ENCODE data around the gene KCNK16. TPM values are rescaled to one million over a fixed set of nuclear protein-coding genes. Genes with fewer than 3 reads are reported as not detected.

The KCNK16 gene
- total and polyA plus RNA-seq, 2 of the 13 experiments (the other 11 are each of a cell fraction or from before 2014, with no cell fraction given), result not detected

- peak; percentile 80 for TF ChIP-seq ARID5B (CRISPR knock-in tag; IDR thresholded peaks at IDR 0.05)
- no peak for TF ChIP-seq ZNF720 (CRISPR knock-in tag; IDR thresholded peaks at IDR 0.05)
- TF ChIP-seq ONECUT2 (CRISPR knock-in tag; IDR thresholded peaks at IDR 0.05), result no peak
- TF ChIP-seq ZNF670 (CRISPR knock-in tag; IDR thresholded peaks at IDR 0.05; ENCODE audit: borderline replicate concordance), result no peak
- no peak for TF ChIP-seq ATF7-NPFF (CRISPR knock-in tag; IDR thresholded peaks at IDR 0.05; ENCODE audit: low read depth)
- TF ChIP-seq ZNF232 (CRISPR knock-in tag; IDR thresholded peaks at IDR 0.05; ENCODE audit: borderline replicate concordance), result no peak
- no peak for TF ChIP-seq MXD4 (CRISPR knock-in tag; IDR thresholded peaks at IDR 0.05)
- no peak for TF ChIP-seq THAP7 (CRISPR knock-in tag; IDR thresholded peaks at IDR 0.05)
- TF ChIP-seq ZNF577 (CRISPR knock-in tag; IDR thresholded peaks at IDR 0.05; ENCODE audit: borderline replicate concordance, low read depth), result no peak
- no peak for TF ChIP-seq PAF1 (CRISPR knock-in tag; IDR thresholded peaks at IDR 0.05)
- TF ChIP-seq HIC2 (CRISPR knock-in tag; IDR thresholded peaks at IDR 0.05; ENCODE audit: low read depth), result no peak
- no peak for TF ChIP-seq HES4 (CRISPR knock-in tag; IDR thresholded peaks at IDR 0.05; ENCODE audit: borderline replicate concordance)
- TF ChIP-seq ZNF644 (CRISPR knock-in tag; IDR thresholded peaks at IDR 0.05; ENCODE audit: low read depth), result peak; percentile 85
- no peak for TF ChIP-seq ETS1 (CRISPR knock-in tag; IDR thresholded peaks at IDR 0.05)
- no peak for TF ChIP-seq NONO (IDR thresholded peaks at IDR 0.05)
- TF ChIP-seq NONO (CRISPR knock-in tag; conservative IDR thresholded peaks at IDR 0.05), result 0 out of 2 replicates have a peak, but pooled peaks have one; percentile 35
- TF ChIP-seq ZMYM3 (CRISPR knock-in tag; IDR thresholded peaks at IDR 0.05), result 0 out of 2 replicates have a peak, but pooled peaks have one; percentile 26
- no peak for TF ChIP-seq SRSF4 (IDR thresholded peaks at IDR 0.05; ENCODE audit: low read depth, low read length, poor library complexity, severe bottlenecking)
- TF ChIP-seq SETDB1 (CRISPR knock-in tag; IDR thresholded peaks at IDR 0.05; ENCODE audit: borderline replicate concordance), result no peak
- no peak for TF ChIP-seq TGIF2 (CRISPR knock-in tag; IDR thresholded peaks at IDR 0.05)
- no peak for TF ChIP-seq MAF1 (CRISPR knock-in tag; IDR thresholded peaks at IDR 0.05; ENCODE audit: borderline replicate concordance)
- TF ChIP-seq GZF1 (CRISPR knock-in tag; IDR thresholded peaks at IDR 0.05), result no peak
- TF ChIP-seq HOMEZ (CRISPR knock-in tag; IDR thresholded peaks at IDR 0.05; ENCODE audit: low read depth), result no peak
Measured at GRCh38 chr6:39298061-39298460, 24.4 kb downstream of the KCNK16 start (continued).

Measured in HepG2 (cell line).